ENCODE measurements around the gene PIM3.

Gene PIM3

GRCh38 chr22:49929211-49929979, 31.2 kb upstream of the PIM3 start:
- H3K4me3 ChIP-seq (ENCODE audit: low read depth, low read length), result no peak overlapping the region
- TF ChIP-seq CTCF (IDR thresholded peaks at IDR 0.05; ENCODE audit: low read depth, low read length) (peak; percentile 21), MYC (IDR thresholded peaks at IDR 0.05; ENCODE audit: low read depth, low read length) (no peak)
- DNase-seq (ENCODE audit: low read depth), result peak; percentile 66

GRCh38 chr22:49929994-49930575, 30.5 kb upstream of the PIM3 start:
- TF ChIP-seq POLR2A (IDR thresholded peaks at IDR 0.05; ENCODE audit: extremely low read depth, insufficient read length), result no peak
- DNase-seq (ENCODE audit: low read depth), result peak; percentile 17
- H3K4me3 ChIP-seq (ENCODE audit: low read depth, low read length), result no peak overlapping the region

GRCh38 chr22:49930596-49931412, 29.8 kb upstream of the PIM3 start:
- no peak overlapping the region for H3K4me3 ChIP-seq (ENCODE audit: low read depth, low read length)
- peak; percentile 84 for TF ChIP-seq CTCF (IDR thresholded peaks at IDR 0.05; ENCODE audit: low read depth, low read length)
- TF ChIP-seq MAX (IDR thresholded peaks at IDR 0.05; ENCODE audit: low read depth, low read length), result 0 out of 2 replicates have a peak, but pooled peaks have one; percentile 17
- peak; percentile 48; the same call in 1 of the 2 replicates for TF ChIP-seq MYC (IDR thresholded peaks at IDR 0.05; ENCODE audit: low read depth, low read length)
- no peak for TF ChIP-seq POLR2A (IDR thresholded peaks at IDR 0.05; ENCODE audit: extremely low read depth, insufficient read length)
- peak; percentile 91 for DNase-seq (ENCODE audit: low read depth)

- no peak for TF ChIP-seq CTCF (IDR thresholded peaks at IDR 0.05; ENCODE audit: low read depth, low read length)
- no peak for TF ChIP-seq MYC (IDR thresholded peaks at IDR 0.05; ENCODE audit: low read depth, low read length)
- TF ChIP-seq MAX (IDR thresholded peaks at IDR 0.05; ENCODE audit: low read depth, low read length), result no peak
- TF ChIP-seq POLR2A (IDR thresholded peaks at IDR 0.05; ENCODE audit: extremely low read depth, insufficient read length), result no peak
- no peak overlapping the region for H3K4me3 ChIP-seq (ENCODE audit: low read depth, low read length)
- no peak for DNase-seq (ENCODE audit: low read depth)
These were observed 27.1 kb upstream of the PIM3 start for GRCh38 chr22:49933236-49934159.

GRCh38 chr22:49934160-49934890, 26.2 kb upstream of the PIM3 start:
- no peak overlapping the region for H3K4me3 ChIP-seq (ENCODE audit: low read depth, low read length)
- peak; percentile 75 for DNase-seq (ENCODE audit: low read depth)
- TF ChIP-seq POLR2A (IDR thresholded peaks at IDR 0.05; ENCODE audit: extremely low read depth, insufficient read length) (no peak), MAX (IDR thresholded peaks at IDR 0.05; ENCODE audit: low read depth, low read length) (no peak), CTCF (IDR thresholded peaks at IDR 0.05; ENCODE audit: low read depth, low read length) (no peak)

Measured in NB4 (cell line).